ENCODE measurements around the gene RTF1.
A peak's percentile ranks its signal among the peaks of the same experiment; 100 is the strongest.

Gene RTF1

GRCh38 chr15:41501931-41502794 lies 85.3 kb downstream of the RTF1 start:
- Histone ChIP-seq H3K4me3 (peak overlapping the region; percentile 58), H3K9ac (ENCODE audit: insufficient read length) (no peak overlapping the region), H3K9me3 (ENCODE audit: low read depth, low read length) (no peaks in the 10 kb centered on the region), H3K27ac (no peak overlapping the region), H3K36me3 (ENCODE audit: insufficient read depth, low read length) (no peaks in the 10 kb centered on the region)
- DNase-seq (ENCODE audit: low read depth, low spot score) = no peak
- TF ChIP-seq POLR2AphosphoS5 (IDR thresholded peaks at IDR 0.05; ENCODE audit: borderline replicate concordance, low read depth, low read length) = no peak
- no peak for TF ChIP-seq FOXP2 (optimal IDR thresholded peaks at IDR 0.05; ENCODE audit: control extremely low read depth, extremely low read length, insufficient read depth)
- no peak for TF ChIP-seq EZH2 (IDR thresholded peaks at IDR 0.05)

GRCh38 chr15:41502795-41503668 lies 86.1 kb downstream of the RTF1 start:
- Histone ChIP-seq H3K36me3 (ENCODE audit: insufficient read depth, low read length) (no peaks in the 10 kb centered on the region), H3K9me3 (ENCODE audit: low read depth, low read length) (no peaks in the 10 kb centered on the region), H3K27ac (no peak overlapping the region), H3K4me3 (0 out of 2 replicates have a peak overlapping the region, but pooled peaks have one; percentile 6), H3K9ac (ENCODE audit: insufficient read length) (no peak overlapping the region)
- no peak for TF ChIP-seq FOXP2 (optimal IDR thresholded peaks at IDR 0.05; ENCODE audit: control extremely low read depth, extremely low read length, insufficient read depth)
- no peak for TF ChIP-seq EZH2 (IDR thresholded peaks at IDR 0.05)
- TF ChIP-seq POLR2AphosphoS5 (IDR thresholded peaks at IDR 0.05; ENCODE audit: borderline replicate concordance, low read depth, low read length) = no peak
- DNase-seq (ENCODE audit: low read depth, low spot score) = no peak

GRCh38 chr15:41503669-41504010 lies 86.7 kb downstream of the RTF1 start:
- no peaks in the 10 kb centered on the region for H3K36me3 ChIP-seq (ENCODE audit: insufficient read depth, low read length)
- no peak overlapping the region for H3K27ac ChIP-seq
- TF ChIP-seq POLR2AphosphoS5 (IDR thresholded peaks at IDR 0.05; ENCODE audit: borderline replicate concordance, low read depth, low read length) (no peak), FOXP2 (optimal IDR thresholded peaks at IDR 0.05; ENCODE audit: control extremely low read depth, extremely low read length, insufficient read depth) (no peak), EZH2 (IDR thresholded peaks at IDR 0.05) (no peak)
- no peak for DNase-seq (ENCODE audit: low read depth, low spot score)
- H3K4me3 ChIP-seq = 0 out of 2 replicates have a peak overlapping the region, but pooled peaks have one; percentile 6
- no peak overlapping the region for H3K9ac ChIP-seq (ENCODE audit: insufficient read length)
- no peaks in the 10 kb centered on the region for H3K9me3 ChIP-seq (ENCODE audit: low read depth, low read length)

GRCh38 chr15:41504751-41505492 lies 88.0 kb downstream of the RTF1 start:
- DNase-seq (ENCODE audit: low read depth, low spot score) = no peak
- no peak for TF ChIP-seq FOXP2 (optimal IDR thresholded peaks at IDR 0.05; ENCODE audit: control extremely low read depth, extremely low read length, insufficient read depth)
- TF ChIP-seq POLR2AphosphoS5 (IDR thresholded peaks at IDR 0.05; ENCODE audit: borderline replicate concordance, low read depth, low read length) = no peak
- Histone ChIP-seq H3K27ac (no peak overlapping the region), H3K4me3 (no peak overlapping the region), H3K36me3 (ENCODE audit: insufficient read depth, low read length) (no peaks in the 10 kb centered on the region), H3K9ac (ENCODE audit: insufficient read length) (no peak overlapping the region), H3K9me3 (ENCODE audit: low read depth, low read length) (no peaks in the 10 kb centered on the region)

GRCh38 chr15:41505776-41506175 lies 88.9 kb downstream of the RTF1 start:
- TF ChIP-seq POLR2AphosphoS5 (IDR thresholded peaks at IDR 0.05; ENCODE audit: borderline replicate concordance, low read depth, low read length) = no peak
- no peak for TF ChIP-seq EZH2 (IDR thresholded peaks at IDR 0.05)
- TF ChIP-seq FOXP2 (optimal IDR thresholded peaks at IDR 0.05; ENCODE audit: control extremely low read depth, extremely low read length, insufficient read depth) = no peak
- no peaks in the 10 kb centered on the region for H3K9me3 ChIP-seq (ENCODE audit: low read depth, low read length)
- H3K9ac ChIP-seq (ENCODE audit: insufficient read length) = no peak overlapping the region
- H3K36me3 ChIP-seq (ENCODE audit: insufficient read depth, low read length) = no peaks in the 10 kb centered on the region
- H3K27ac ChIP-seq = no peak overlapping the region
- no peak overlapping the region for H3K4me3 ChIP-seq
- DNase-seq (ENCODE audit: low read depth, low spot score) = no peak

GRCh38 chr15:41506796-41507341 lies 90.0 kb downstream of the RTF1 start:
- Histone ChIP-seq H3K27ac (no peak overlapping the region), H3K9ac (ENCODE audit: insufficient read length) (no peak overlapping the region), H3K4me3 (no peak overlapping the region), H3K9me3 (ENCODE audit: low read depth, low read length) (no peaks in the 10 kb centered on the region), H3K36me3 (ENCODE audit: insufficient read depth, low read length) (no peaks in the 10 kb centered on the region)
- DNase-seq (ENCODE audit: low read depth, low spot score) = no peak
- TF ChIP-seq EZH2 (IDR thresholded peaks at IDR 0.05) = no peak
- no peak for TF ChIP-seq POLR2AphosphoS5 (IDR thresholded peaks at IDR 0.05; ENCODE audit: borderline replicate concordance, low read depth, low read length)
- no peak for TF ChIP-seq FOXP2 (optimal IDR thresholded peaks at IDR 0.05; ENCODE audit: control extremely low read depth, extremely low read length, insufficient read depth)

- H3K9ac ChIP-seq (ENCODE audit: insufficient read length) = no peak overlapping the region
- no peak overlapping the region for H3K27ac ChIP-seq
- DNase-seq (ENCODE audit: low read depth, low spot score) = no peak
- no peaks in the 10 kb centered on the region for H3K9me3 ChIP-seq (ENCODE audit: low read depth, low read length)
- no peak overlapping the region for H3K4me3 ChIP-seq
- TF ChIP-seq POLR2AphosphoS5 (IDR thresholded peaks at IDR 0.05; ENCODE audit: borderline replicate concordance, low read depth, low read length) (no peak), FOXP2 (optimal IDR thresholded peaks at IDR 0.05; ENCODE audit: control extremely low read depth, extremely low read length, insufficient read depth) (no peak), EZH2 (IDR thresholded peaks at IDR 0.05) (no peak)
- H3K36me3 ChIP-seq (ENCODE audit: insufficient read depth, low read length) = no peaks in the 10 kb centered on the region
Observed at GRCh38 chr15:41507820-41508290, 91.0 kb downstream of the RTF1 start.

Measured in SK-N-MC (cell line).